NB4 (cell line): ENCODE results near the gene LIN7A.

ENCODE experiments used
- DNase-seq: peaks from one replicate; pipeline ENCODE4 v3.0.0; 2010; ENCODE audit warnings: low read depth
- H3K4me3 ChIP-seq: one replicate; pipeline ENCODE4 v1.5.1; 2011; ENCODE audit warnings: mild to moderate bottlenecking, low read depth, low read length, moderate library complexity
- MYC ChIP-seq: IDR thresholded peaks from 2 replicates; pipeline ENCODE4 v1.6.1; 2011; ENCODE audit warnings: low read depth, low read length
- POLR2A ChIP-seq: IDR thresholded peaks from 2 replicates; pipeline ENCODE4 v1.6.1; 2011; ENCODE audit warnings: mild to moderate bottlenecking; ENCODE audit not compliant: insufficient read length; ENCODE audit errors: extremely low read depth
- TF ChIP-seq, protein P1 (sequence below): IDR thresholded peaks from one replicate; pipeline ENCODE4 v1.5.1; 2012; ENCODE audit warnings: low read depth, low read length
- TF ChIP-seq, protein P2 (sequence below): IDR thresholded peaks from 2 replicates; pipeline ENCODE4 v1.6.1; 2011; ENCODE audit warnings: low read depth, low read length

Gene LIN7A

DNA sequence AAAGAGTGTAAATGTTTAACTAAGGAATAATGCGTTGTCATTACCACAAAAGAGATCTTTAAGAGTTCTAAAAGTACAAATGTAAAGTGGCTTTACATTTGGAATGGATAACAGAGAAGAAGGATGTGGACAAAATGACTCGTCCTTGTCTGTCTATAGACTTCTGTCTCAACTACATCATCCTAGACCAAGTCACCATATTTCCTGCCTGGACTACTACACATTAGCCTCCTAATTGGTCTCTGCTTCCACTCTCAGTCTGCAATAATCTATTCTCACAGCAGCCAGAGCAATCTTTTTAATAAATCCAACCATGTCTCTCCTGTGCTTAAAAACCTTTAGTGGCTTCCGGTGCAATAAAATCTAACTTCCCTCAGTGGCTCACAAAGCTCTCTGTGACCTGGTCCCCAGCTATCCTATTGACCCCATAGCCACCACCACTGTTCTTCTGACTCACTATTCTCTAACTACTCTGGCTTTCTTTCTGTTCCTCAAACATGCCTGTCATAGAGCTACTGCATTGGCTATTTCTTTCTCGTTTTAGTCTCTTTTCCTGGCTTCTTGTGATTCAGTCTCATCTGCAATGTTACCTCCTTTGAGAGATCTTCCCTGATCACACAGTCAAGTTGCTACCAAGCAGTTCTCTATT lies 130.0 kb downstream of the LIN7A start:
- H3K4me3 ChIP-seq, result no peak overlapping the region
- DNase-seq, result no peak
- TF ChIP-seq POLR2A (no peak), MYC (no peak)
- TF ChIP-seq, protein P1, sequence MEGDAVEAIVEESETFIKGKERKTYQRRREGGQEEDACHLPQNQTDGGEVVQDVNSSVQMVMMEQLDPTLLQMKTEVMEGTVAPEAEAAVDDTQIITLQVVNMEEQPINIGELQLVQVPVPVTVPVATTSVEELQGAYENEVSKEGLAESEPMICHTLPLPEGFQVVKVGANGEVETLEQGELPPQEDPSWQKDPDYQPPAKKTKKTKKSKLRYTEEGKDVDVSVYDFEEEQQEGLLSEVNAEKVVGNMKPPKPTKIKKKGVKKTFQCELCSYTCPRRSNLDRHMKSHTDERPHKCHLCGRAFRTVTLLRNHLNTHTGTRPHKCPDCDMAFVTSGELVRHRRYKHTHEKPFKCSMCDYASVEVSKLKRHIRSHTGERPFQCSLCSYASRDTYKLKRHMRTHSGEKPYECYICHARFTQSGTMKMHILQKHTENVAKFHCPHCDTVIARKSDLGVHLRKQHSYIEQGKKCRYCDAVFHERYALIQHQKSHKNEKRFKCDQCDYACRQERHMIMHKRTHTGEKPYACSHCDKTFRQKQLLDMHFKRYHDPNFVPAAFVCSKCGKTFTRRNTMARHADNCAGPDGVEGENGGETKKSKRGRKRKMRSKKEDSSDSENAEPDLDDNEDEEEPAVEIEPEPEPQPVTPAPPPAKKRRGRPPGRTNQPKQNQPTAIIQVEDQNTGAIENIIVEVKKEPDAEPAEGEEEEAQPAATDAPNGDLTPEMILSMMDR, result no peak
- TF ChIP-seq, protein P2, sequence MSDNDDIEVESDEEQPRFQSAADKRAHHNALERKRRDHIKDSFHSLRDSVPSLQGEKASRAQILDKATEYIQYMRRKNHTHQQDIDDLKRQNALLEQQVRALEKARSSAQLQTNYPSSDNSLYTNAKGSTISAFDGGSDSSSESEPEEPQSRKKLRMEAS, result no peak

DNA sequence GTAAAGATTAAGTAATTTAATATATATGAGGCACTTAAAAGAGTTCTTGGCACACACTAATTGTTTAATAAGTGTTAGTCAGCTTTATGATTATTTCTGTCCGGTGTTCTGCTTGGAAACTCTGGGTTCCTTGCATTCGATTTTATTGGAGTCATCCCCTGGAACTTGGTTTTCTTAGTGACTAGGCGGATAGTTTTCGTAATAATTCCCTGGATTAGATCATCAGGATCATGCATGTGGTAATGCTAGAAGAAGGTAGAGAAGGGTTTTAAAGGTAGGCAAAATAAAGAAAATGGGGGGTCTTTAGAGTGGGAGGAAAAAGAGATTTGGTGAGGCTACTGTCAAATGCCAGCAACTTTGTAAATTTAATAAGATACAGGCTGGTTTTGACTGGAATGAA lies 132.6 kb downstream of the LIN7A start:
- no peak overlapping the region for H3K4me3 ChIP-seq
- no peak for DNase-seq
- TF ChIP-seq, protein P2, result no peak
- TF ChIP-seq, protein P1, result no peak

DNA sequence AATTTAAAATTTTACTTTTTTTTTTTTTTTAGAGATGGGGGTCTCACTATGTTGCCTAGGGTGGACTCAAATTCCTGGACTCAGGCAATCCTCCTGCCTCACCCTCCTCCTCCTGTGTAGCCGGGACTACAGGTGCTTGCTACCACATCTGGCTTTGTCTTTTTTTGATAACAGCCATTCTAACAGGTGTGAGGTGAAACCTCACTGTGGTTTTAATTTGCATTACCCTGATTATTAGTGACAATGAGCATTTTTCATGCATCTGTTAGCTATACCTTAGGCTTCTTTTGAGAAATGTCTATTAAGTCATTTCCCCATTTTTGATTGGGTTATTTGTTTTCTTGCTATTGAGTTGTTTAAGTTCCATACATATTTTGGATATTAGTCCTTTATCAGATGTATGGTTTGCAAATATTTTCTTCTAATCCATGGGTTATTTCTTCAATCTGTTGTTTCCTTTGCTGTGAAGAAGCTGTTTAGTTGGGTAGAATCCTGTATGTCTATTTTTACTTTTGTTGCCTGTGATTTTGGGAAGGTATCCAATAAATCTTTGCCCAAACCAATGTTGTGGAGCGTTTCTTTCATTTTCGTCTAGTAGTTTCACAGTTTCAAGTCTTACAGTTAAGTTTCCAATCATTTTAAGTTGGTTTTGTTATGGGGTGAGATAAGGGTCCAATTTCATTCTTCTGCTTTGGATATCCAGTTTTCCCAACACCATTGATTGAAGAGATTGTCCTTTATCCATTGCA lies 134.9 kb downstream of the LIN7A start:
- TF ChIP-seq, protein P1, result no peak
- TF ChIP-seq, protein P2, result no peak
- TF ChIP-seq POLR2A (no peak), MYC (no peak)
- no peak for DNase-seq
- H3K4me3 ChIP-seq, result no peak overlapping the region

DNA sequence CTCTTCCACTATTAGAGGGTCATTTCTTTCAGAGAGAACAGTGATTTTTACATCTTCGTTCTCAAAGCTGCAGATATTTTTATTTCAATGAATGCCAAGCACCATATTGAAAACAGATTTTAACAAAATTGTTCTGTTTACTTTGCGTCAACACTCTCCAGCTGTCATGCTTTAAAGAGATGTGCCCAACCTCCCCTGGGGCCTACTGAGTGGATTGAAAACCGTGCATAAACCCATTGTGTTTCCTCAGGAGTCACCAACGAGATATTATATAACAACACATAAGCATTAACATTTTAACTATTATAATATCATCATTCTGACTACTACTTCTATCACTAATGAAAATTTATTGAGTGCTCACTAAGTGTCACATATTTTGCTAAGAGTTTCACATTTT lies 139.5 kb downstream of the LIN7A start:
- H3K4me3 ChIP-seq, result no peak overlapping the region
- no peak for DNase-seq
- TF ChIP-seq POLR2A, result no peak

DNA sequence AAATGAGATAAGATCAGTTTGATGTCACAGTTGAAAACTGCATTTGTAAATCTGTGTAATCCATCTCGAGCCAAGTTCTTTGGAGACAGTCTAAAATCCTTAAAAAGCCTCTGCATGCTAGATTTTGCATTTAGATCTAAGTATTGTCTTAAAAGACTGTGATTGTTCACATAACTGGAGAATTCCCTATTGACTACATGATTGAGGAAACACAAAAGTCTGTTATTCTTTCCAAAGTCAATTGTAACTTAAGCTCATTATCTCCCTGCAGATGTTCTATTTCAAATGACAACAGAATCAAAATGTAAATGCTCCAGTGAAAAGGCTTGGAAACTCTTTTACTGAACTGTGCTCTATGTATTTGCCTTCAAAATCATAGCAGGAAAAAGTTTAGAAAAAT lies 143.2 kb downstream of the LIN7A start:
- TF ChIP-seq, protein P2, result no peak
- TF ChIP-seq POLR2A, result no peak
- TF ChIP-seq, protein P1, result no peak
- no peak for TF ChIP-seq MYC
- H3K4me3 ChIP-seq, result no peak overlapping the region
- no peak for DNase-seq

DNA sequence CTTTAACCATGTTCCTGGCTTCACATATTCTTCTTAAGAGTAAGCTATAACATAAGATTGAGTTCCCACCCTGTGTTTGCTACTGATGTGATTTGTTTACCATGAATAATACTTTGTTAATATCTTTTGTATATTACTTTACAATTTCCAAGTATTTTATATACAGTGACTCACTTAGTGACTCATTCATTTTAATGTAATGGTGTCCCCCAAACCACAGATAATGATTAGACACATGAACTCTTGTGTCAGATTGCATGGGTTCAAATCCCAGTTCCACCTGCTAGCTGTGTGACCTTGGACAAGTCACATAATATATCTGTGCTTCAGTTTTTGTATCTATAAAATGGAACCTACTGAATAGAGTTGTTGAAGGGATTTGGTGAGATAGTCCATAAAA lies 144.9 kb downstream of the LIN7A start:
- TF ChIP-seq, protein P1, result no peak
- TF ChIP-seq, protein P2, result no peak
- TF ChIP-seq POLR2A (no peak), MYC (no peak)
- no peak overlapping the region for H3K4me3 ChIP-seq
- no peak for DNase-seq
